A673 (cell line): Measurements from ENCODE around the gene CD164. TPM values are rescaled to one million over a fixed set of nuclear protein-coding genes. Genes with fewer than 3 reads are reported as not detected.

Experiments used
- BruUV-seq: library from RNA; stranded (reverse); fragments of 400-500 nt; replicated peaks from 2 replicates; lab custom pipeline; 2021; lab: Mats Ljungman, UMichigan
- CTCF ChIA-PET: fragments of 300-600 bp; sonication (Branson Sonifier 250); formaldehyde crosslinking; loops from one replicate; lab custom pipeline; 2022; ENCODE audit warnings: antibody characterized with exemption; lab: Charles Lee
- POLR2A ChIA-PET: fragments of 300-600 bp; sonication (Branson Sonifier 250); formaldehyde crosslinking; loops from one replicate; lab custom pipeline; 2022; ENCODE audit warnings: antibody characterized with exemption; ENCODE audit not compliant: low non-redundant PET; lab: Charles Lee
- DNase-seq: peaks from one replicate; pipeline ENCODE4 v3.0.0-alpha.2; 2015; ENCODE audit warnings: low spot score
- H3K27ac ChIP-seq: fragments of 200-600 bp; sonication (generic); 2 replicates; pipeline ENCODE4 v1.5.1; 2016; ENCODE audit warnings: mixed run types, low read depth, mild to moderate bottlenecking, mixed read lengths, antibody characterized with exemption, low read length; ENCODE audit not compliant: poor library complexity, severe bottlenecking
- H3K27me3 ChIP-seq: fragments of 200-600 bp; sonication (generic); replicated peaks from 2 replicates; pipeline ENCODE4 v1.6.1; 2017; ENCODE audit warnings: mixed run types, low read depth, mild to moderate bottlenecking, mixed read lengths, antibody characterized with exemption, low read length; ENCODE audit not compliant: insufficient read depth, poor library complexity
- H3K36me3 ChIP-seq: fragments of 200-600 bp; sonication (generic); 2 replicates; pipeline ENCODE4 v1.6.1; 2016; ENCODE audit warnings: mixed run types, mild to moderate bottlenecking, mixed read lengths, antibody characterized with exemption, low read length; ENCODE audit not compliant: insufficient read depth, poor library complexity, severe bottlenecking
- H3K4me1 ChIP-seq: fragments of 200-600 bp; sonication (generic); 2 replicates; pipeline ENCODE4 v1.6.1; 2017; ENCODE audit warnings: mixed run types, mild to moderate bottlenecking, mixed read lengths, antibody characterized with exemption, low read length; ENCODE audit not compliant: insufficient read depth, poor library complexity, severe bottlenecking
- H3K4me3 ChIP-seq: fragments of 200-600 bp; sonication (generic); 2 replicates; pipeline ENCODE4 v1.5.1; 2016; ENCODE audit warnings: low read depth, mixed run types, mild to moderate bottlenecking, mixed read lengths, low read length; ENCODE audit not compliant: poor library complexity, severe bottlenecking
- H3K9me3 ChIP-seq: fragments of 200-600 bp; sonication (generic); 2 replicates; pipeline ENCODE4 v1.6.1; 2016; ENCODE audit warnings: mixed run types, low read depth, mild to moderate bottlenecking, mixed read lengths, antibody characterized with exemption, low read length; ENCODE audit not compliant: poor library complexity, severe bottlenecking
- CTCF ChIP-seq: fragments of 300-800, 200-600 bp; sonication (generic); conservative IDR thresholded peaks from 2 replicates; pipeline ENCODE4 v1.5.1; 2017; ENCODE audit warnings: low read depth, mild to moderate bottlenecking, antibody characterized with exemption, low read length, moderate library complexity, mixed read lengths
- EZH2 ChIP-seq: fragments of 200-600 bp; sonication (generic); IDR thresholded peaks from 2 replicates; pipeline ENCODE4 v1.6.1; 2017; ENCODE audit warnings: borderline replicate concordance, low read depth, mild to moderate bottlenecking, mixed read lengths, antibody characterized with exemption, low read length; ENCODE audit not compliant: poor library complexity, severe bottlenecking
- intact Hi-C: fragments of 100-400 bp; cut with micrococcal nuclease; formaldehyde crosslinking; loops from one replicate; pipeline ENCODE4 v1.10.0; 2022; ENCODE audit not compliant: unreplicated experiment
- total RNA-seq: library from RNA; stranded (reverse); gene quantifications from 2 replicates; pipeline ENCODE4 v1.2.3, GENCODE V29; 2021

CD164 gene
- total RNA-seq, 1 experiment from 2014 or later = 176 TPM

GRCh38 chr6:109373331-109373730 is 8.9 kb downstream of the CD164 start:
- CTCF ChIA-PET = no interaction called here
- BruUV-seq = no TSS peak
- Histone ChIP-seq H3K36me3 (peaks cover 84% of the 10 kb centered on the region), H3K27ac (no peak overlapping the region), H3K4me1 (no peaks in the 10 kb centered on the region), H3K4me3 (no peak overlapping the region), H3K27me3 (no peaks in the 10 kb centered on the region), H3K9me3 (no peaks in the 10 kb centered on the region)
- DNase-seq = no peak
- no peak for TF ChIP-seq CTCF
- no peak for TF ChIP-seq EZH2
- POLR2A ChIA-PET = no interaction called here
- intact Hi-C loops = no loop called here

- intact Hi-C loops = no loop called here
- DNase-seq = no peak
- Histone ChIP-seq H3K27me3 (no peaks in the 10 kb centered on the region), H3K9me3 (no peaks in the 10 kb centered on the region), H3K36me3 (peaks cover 82% of the 10 kb centered on the region), H3K4me3 (no peak overlapping the region), H3K4me1 (no peaks in the 10 kb centered on the region), H3K27ac (no peak overlapping the region)
- POLR2A ChIA-PET = no interaction called here
- TF ChIP-seq CTCF = no peak
- TF ChIP-seq EZH2 = no peak
- CTCF ChIA-PET = no interaction called here
- BruUV-seq = no TSS peak
Observed at GRCh38 chr6:109372130-109372529, 10.1 kb downstream of the CD164 start.

GRCh38 chr6:109370792-109371191 is 11.5 kb downstream of the CD164 start:
- POLR2A ChIA-PET = no interaction called here
- no TSS peak for BruUV-seq
- peaks cover 71% of the 10 kb centered on the region for H3K36me3 ChIP-seq

More at GRCh38 chr6:109370792-109371191, 11.5 kb downstream of the CD164 start:
- H3K27me3 ChIP-seq = no peaks in the 10 kb centered on the region
- H3K4me3 ChIP-seq = no peak overlapping the region
- H3K27ac ChIP-seq = no peak overlapping the region
- no peak for DNase-seq
- H3K9me3 ChIP-seq = no peaks in the 10 kb centered on the region
- CTCF ChIA-PET = no interaction called here
- H3K4me1 ChIP-seq = no peaks in the 10 kb centered on the region
- intact Hi-C loops = no loop called here
- TF ChIP-seq EZH2 (no peak), CTCF (no peak)
